IMR-90 (cell line): ENCODE results near the gene PRDM15. TPM values are rescaled to one million over a fixed set of nuclear protein-coding genes. Genes with fewer than 3 reads are reported as not detected.

Experiments used
- ATAC-seq: fragments of 200-7000 bp; cut with Tn5 transposase; 2 replicates; pipeline ENCODE4 v1.9.1; 2020; ENCODE audit warnings: low read depth, mild to moderate bottlenecking, moderate library complexity
- BruUV-seq: library from RNA; stranded (reverse); fragments of 400-500 nt; replicated peaks from 2 replicates; lab custom pipeline; 2021; lab: Mats Ljungman, UMichigan
- CTCF ChIA-PET: fragments of 300-600 bp; formaldehyde crosslinking; extraction: SDS; loops from one replicate; lab custom pipeline; 2021; ENCODE audit warnings: antibody characterized with exemption; lab: Yijun Ruan, JAX
- POLR2A ChIA-PET: fragments of 300-600 bp; sonication (Branson Sonifier 250); formaldehyde crosslinking; loops from one replicate; lab custom pipeline; 2022; ENCODE audit warnings: antibody characterized with exemption; ENCODE audit not compliant: unreplicated experiment; lab: Charles Lee
- DNase-seq: peaks from one replicate; pipeline ENCODE4 v3.0.0; 2013
- H2AFZ ChIP-seq: replicated peaks from 2 replicates; pipeline ENCODE3; 2013; ENCODE audit warnings: low read length, mild to moderate bottlenecking; ENCODE audit not compliant: poor library complexity
- H2AK5ac ChIP-seq: 2 replicates; pipeline ENCODE4 v1.6.1; 2013; ENCODE audit warnings: low read depth, low read length, inconsistent platforms
- H2AK9ac ChIP-seq: replicated peaks from 2 replicates; pipeline ENCODE3; 2013; ENCODE audit warnings: mild to moderate bottlenecking, low read depth, low read length, moderate library complexity; ENCODE audit not compliant: poor library complexity
- H2BK120ac ChIP-seq: 2 replicates; pipeline ENCODE4 v1.6.1; 2013; ENCODE audit warnings: low read depth, low read length, inconsistent platforms
- H2BK15ac ChIP-seq: 3 replicates; pipeline ENCODE4 v1.6.1; 2013; ENCODE audit warnings: low read depth, low read length, inconsistent platforms
- H2BK20ac ChIP-seq: 2 replicates; pipeline ENCODE4 v1.6.1; 2013; ENCODE audit warnings: low read depth, mild to moderate bottlenecking, inconsistent platforms, low read length, moderate library complexity
- H2BK5ac ChIP-seq: 2 replicates; pipeline ENCODE4 v1.6.1; 2013; ENCODE audit warnings: mild to moderate bottlenecking, low read depth, low read length, inconsistent platforms; ENCODE audit not compliant: poor library complexity, severe bottlenecking
- H3K14ac ChIP-seq: replicated peaks from 2 replicates; pipeline ENCODE4 v1.6.1; 2013; ENCODE audit warnings: low read depth, low read length, inconsistent platforms
- H3K18ac ChIP-seq: 2 replicates; pipeline ENCODE4 v1.6.1; 2013; ENCODE audit warnings: low read depth, low read length, control low read depth
- H3K23ac ChIP-seq: 2 replicates; pipeline ENCODE4 v1.6.1; 2013; ENCODE audit warnings: low read depth, low read length, inconsistent platforms
- H3K27ac ChIP-seq: 2 replicates; pipeline ENCODE4 v1.5.1; 2013; ENCODE audit warnings: mild to moderate bottlenecking, control low read depth, low read length; ENCODE audit not compliant: insufficient read depth
- H3K27me3 ChIP-seq: 2 replicates; pipeline ENCODE4 v1.6.1; 2013; ENCODE audit warnings: low read length; ENCODE audit not compliant: control insufficient read depth, insufficient read depth
- H3K36me3 ChIP-seq: 2 replicates; pipeline ENCODE4 v1.6.1; 2013; ENCODE audit warnings: low read length, mixed read lengths; ENCODE audit not compliant: control insufficient read depth, insufficient read depth
- H3K4ac ChIP-seq: 2 replicates; pipeline ENCODE4 v1.6.1; 2013; ENCODE audit warnings: low read depth, low read length, inconsistent platforms
- H3K4me1 ChIP-seq: 2 replicates; pipeline ENCODE4 v1.6.1; 2013; ENCODE audit warnings: low read length, mixed read lengths; ENCODE audit not compliant: control insufficient read depth, insufficient read depth
- H3K4me2 ChIP-seq: 2 replicates; pipeline ENCODE4 v1.6.1; 2013; ENCODE audit warnings: low read depth, mild to moderate bottlenecking, control low read depth, low read length, moderate library complexity
- H3K4me3 ChIP-seq: 2 replicates; pipeline ENCODE4 v1.5.1; 2013; ENCODE audit warnings: low read depth, mild to moderate bottlenecking, control low read depth, low read length, moderate library complexity; ENCODE audit not compliant: insufficient read depth
- H3K56ac ChIP-seq: 2 replicates; pipeline ENCODE4 v1.6.1; 2013; ENCODE audit warnings: low read length, inconsistent platforms; ENCODE audit not compliant: insufficient read depth; ENCODE audit errors: extremely low read depth
- H3K79me1 ChIP-seq, 2 experiments: 2 replicates each; pipeline ENCODE4 v1.6.1; 2013; ENCODE audit warnings: low read length in 2 of 2, inconsistent platforms in 1 of 2, low read depth in 1 of 2
- H3K9ac ChIP-seq: 2 replicates; pipeline ENCODE4 v1.6.1; 2013; ENCODE audit warnings: low read depth, low read length, control low read depth
- H3K9me1 ChIP-seq: 2 replicates; pipeline ENCODE4 v1.6.1; 2013; ENCODE audit warnings: low read length, inconsistent platforms; ENCODE audit not compliant: insufficient read depth
- H3K9me3 ChIP-seq: 2 replicates; pipeline ENCODE4 v1.6.1; 2013; ENCODE audit warnings: low read length; ENCODE audit not compliant: control insufficient read depth, insufficient read depth
- H4K20me1 ChIP-seq: 2 replicates; pipeline ENCODE4 v1.6.1; 2013; ENCODE audit warnings: low read length, inconsistent platforms; ENCODE audit not compliant: insufficient read depth
- H4K5ac ChIP-seq: 2 replicates; pipeline ENCODE4 v1.6.1; 2013; ENCODE audit warnings: mild to moderate bottlenecking, low read depth, low read length, control low read depth
- H4K8ac ChIP-seq, 2 experiments: 2 replicates each; pipeline ENCODE4 v1.6.1; 2013; ENCODE audit warnings: low read depth in 2 of 2, low read length in 2 of 2, control low read depth in 1 of 2, inconsistent platforms in 1 of 2
- H4K91ac ChIP-seq: 2 replicates; pipeline ENCODE4 v1.6.1; 2013; ENCODE audit warnings: low read depth, low read length, inconsistent platforms; ENCODE audit not compliant: insufficient read depth
- BHLHE40 ChIP-seq: fragments of 150-350 bp; IDR thresholded peaks from 2 replicates; pipeline ENCODE4 v1.6.1; 2016; ENCODE audit warnings: mild to moderate bottlenecking, low read depth, low read length
- CEBPB ChIP-seq: IDR thresholded peaks from 2 replicates; pipeline ENCODE4 v1.6.1; 2012; ENCODE audit warnings: low read depth, low read length, improper control_type of control experiment
- CHD1 ChIP-seq: IDR thresholded peaks from 2 replicates; pipeline ENCODE4 v1.6.1; 2012; ENCODE audit warnings: low read depth, low read length, improper control_type of control experiment
- FOS ChIP-seq: fragments of 150-350 bp; IDR thresholded peaks from 2 replicates; pipeline ENCODE4 v1.6.1; 2016; ENCODE audit warnings: low read depth, low read length
- MAZ ChIP-seq: IDR thresholded peaks from 2 replicates; pipeline ENCODE4 v1.6.1; 2012; ENCODE audit warnings: low read depth, mild to moderate bottlenecking, low read length, improper control_type of control experiment, moderate library complexity, borderline replicate concordance
- NFE2L2 ChIP-seq: fragments of 150-350 bp; IDR thresholded peaks from 2 replicates; pipeline ENCODE4 v1.6.1; 2016; ENCODE audit warnings: low read depth, mild to moderate bottlenecking, low read length
- POLR2A ChIP-seq: IDR thresholded peaks from 2 replicates; pipeline ENCODE4 v1.6.1; 2012; ENCODE audit warnings: mild to moderate bottlenecking, low read depth, low read length
- RAD21 ChIP-seq: IDR thresholded peaks from 2 replicates; pipeline ENCODE4 v1.6.1; 2012; ENCODE audit warnings: low read length, improper control_type of control experiment
- RCOR1 ChIP-seq: IDR thresholded peaks from 2 replicates; pipeline ENCODE4 v1.6.1; 2012; ENCODE audit warnings: mild to moderate bottlenecking, low read length, improper control_type of control experiment; ENCODE audit not compliant: insufficient replicate concordance
- RFX5 ChIP-seq: IDR thresholded peaks from 2 replicates; pipeline ENCODE4 v1.8.0; 2012; ENCODE audit warnings: low read depth, mild to moderate bottlenecking, low read length, moderate library complexity
- SMC3 ChIP-seq: fragments of 150-350 bp; IDR thresholded peaks from 2 replicates; pipeline ENCODE4 v1.6.1; 2016; ENCODE audit warnings: low read depth, mild to moderate bottlenecking, antibody characterized with exemption, low read length, moderate library complexity
- WGBS, 2 experiments: methylation state at CpG; one replicate each; pipeline versions ENCODE4 v1.1.5 to v1.1.7; 2013; ENCODE audit warnings: missing lambda C conversion rate in 2 of 2; ENCODE audit not compliant: insufficient read length in 1 of 2; ENCODE audit errors: extremely low coverage in 2 of 2; 5-methylcytosine and 5-hydroxymethylcytosine counted together
- dilution Hi-C: fragments of 300-500 bp; cut with HindIII; formaldehyde crosslinking; loops from one replicate; pipeline ENCODE4 v1.14.3; 2018; ENCODE audit warnings: low sequenced_read_pairs; ENCODE audit not compliant: unreplicated experiment
- in situ Hi-C: fragments of 300-500 bp; cut with MboI; formaldehyde crosslinking; loops from 3 replicates; pipeline ENCODE4 v1.14.3; 2019; ENCODE audit warnings: low sequenced_read_pairs, inconsistent platforms, mixed read lengths
- intact Hi-C: fragments of 100-400 bp; cut with micrococcal nuclease; formaldehyde crosslinking; loops from 2 replicates; pipeline ENCODE4 v1.10.0; 2022
- polyA plus RNA-seq, 3 experiments: library from polyadenylated mRNA; depleted of rRNA; stranded (reverse); fragments of >200 nt; gene quantifications; 2 replicates each; pipeline ENCODE4 v1.2.3, GENCODE V29; 2012; ENCODE audit warnings: low replicate concordance in 1 of 3
- total RNA-seq: library from RNA; depleted of rRNA; stranded (reverse); fragments of >200 nt; gene quantifications from 2 replicates; pipeline ENCODE4 v1.2.3, GENCODE V29; 2012
- TF ChIP-seq, protein P1 (sequence below): fragments of 150-350 bp; IDR thresholded peaks from 2 replicates; pipeline ENCODE4 v1.6.1; 2016; ENCODE audit warnings: low read depth, mild to moderate bottlenecking, low read length, moderate library complexity, borderline replicate concordance
- TF ChIP-seq, protein P2 (sequence below): conservative IDR thresholded peaks from 2 replicates; pipeline ENCODE4 v1.5.1; 2012; ENCODE audit warnings: mild to moderate bottlenecking, low read depth, low read length, improper control_type of control experiment

Gene PRDM15
- total and polyA plus RNA-seq, 2 of the 4 experiments (the other 2 are of a cell fraction) = 7.3 to 8.8 TPM

DNA sequence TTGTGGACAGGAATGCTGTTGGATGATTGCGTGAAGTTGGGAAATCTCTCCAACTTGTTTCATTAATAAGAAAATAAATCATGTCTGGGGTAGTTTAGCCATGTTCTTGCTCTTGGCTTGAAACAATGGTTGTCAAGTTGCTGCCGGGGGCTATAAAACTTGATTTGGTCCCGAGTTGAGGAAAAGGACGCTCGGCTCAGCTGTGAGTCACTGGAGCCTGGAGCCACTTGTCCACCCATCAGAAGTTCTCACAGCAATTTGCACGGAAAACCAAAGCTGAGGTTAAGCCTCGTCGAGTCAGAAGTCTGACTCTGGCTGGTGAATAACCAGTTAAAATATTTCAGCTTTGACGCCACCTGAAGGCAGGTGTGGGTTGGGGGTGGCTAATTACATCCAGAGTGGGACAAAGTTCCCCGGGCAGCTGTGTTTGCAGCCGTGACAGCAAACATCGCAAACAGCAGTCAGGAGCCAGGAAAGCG, 92.6 kb downstream of the PRDM15 start:
- Histone ChIP-seq H4K20me1 (no peaks in the 10 kb centered on the region), H3K14ac (no peak overlapping the region), H3K18ac (no peak overlapping the region), H3K56ac (no peak overlapping the region), H3K79me1 (no peaks in the 10 kb centered on the region), H2BK20ac (no peak overlapping the region), H3K4me3 (no peak overlapping the region), H4K91ac (no peak overlapping the region), H2BK5ac (no peak overlapping the region), H2AFZ (no peak overlapping the region), H3K4ac (no peak overlapping the region), H3K23ac (no peak overlapping the region), H3K9ac (no peak overlapping the region), H3K9me1 (no peaks in the 10 kb centered on the region), H4K5ac (no peak overlapping the region), H2AK9ac (no peak overlapping the region), H3K27me3 (peaks cover 20% of the 10 kb centered on the region), H2BK15ac (no peak overlapping the region), H3K4me2 (no peak overlapping the region), H2AK5ac (no peak overlapping the region), H3K4me1 (no peaks in the 10 kb centered on the region), H3K36me3 (no peaks in the 10 kb centered on the region), H4K8ac (no peak overlapping the region), H3K27ac (no peak overlapping the region), H2BK120ac (no peak overlapping the region), H3K9me3 (no peaks in the 10 kb centered on the region)
- in situ Hi-C loops (loop anchor here (25.0 kb wide), 1 partner anchor 499 kb away; no protein-coding TSS in a partner anchor), intact Hi-C loops (no loop called here), dilution Hi-C loops (no loop called here)
- TF ChIP-seq RFX5 = no peak
- TF ChIP-seq, protein P1, sequence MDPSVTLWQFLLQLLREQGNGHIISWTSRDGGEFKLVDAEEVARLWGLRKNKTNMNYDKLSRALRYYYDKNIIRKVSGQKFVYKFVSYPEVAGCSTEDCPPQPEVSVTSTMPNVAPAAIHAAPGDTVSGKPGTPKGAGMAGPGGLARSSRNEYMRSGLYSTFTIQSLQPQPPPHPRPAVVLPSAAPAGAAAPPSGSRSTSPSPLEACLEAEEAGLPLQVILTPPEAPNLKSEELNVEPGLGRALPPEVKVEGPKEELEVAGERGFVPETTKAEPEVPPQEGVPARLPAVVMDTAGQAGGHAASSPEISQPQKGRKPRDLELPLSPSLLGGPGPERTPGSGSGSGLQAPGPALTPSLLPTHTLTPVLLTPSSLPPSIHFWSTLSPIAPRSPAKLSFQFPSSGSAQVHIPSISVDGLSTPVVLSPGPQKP = no peak
- TF ChIP-seq RCOR1 = no peak
- TF ChIP-seq SMC3 = no peak
- TF ChIP-seq CEBPB = no peak
- TF ChIP-seq MAZ = no peak
- TF ChIP-seq, protein P2, sequence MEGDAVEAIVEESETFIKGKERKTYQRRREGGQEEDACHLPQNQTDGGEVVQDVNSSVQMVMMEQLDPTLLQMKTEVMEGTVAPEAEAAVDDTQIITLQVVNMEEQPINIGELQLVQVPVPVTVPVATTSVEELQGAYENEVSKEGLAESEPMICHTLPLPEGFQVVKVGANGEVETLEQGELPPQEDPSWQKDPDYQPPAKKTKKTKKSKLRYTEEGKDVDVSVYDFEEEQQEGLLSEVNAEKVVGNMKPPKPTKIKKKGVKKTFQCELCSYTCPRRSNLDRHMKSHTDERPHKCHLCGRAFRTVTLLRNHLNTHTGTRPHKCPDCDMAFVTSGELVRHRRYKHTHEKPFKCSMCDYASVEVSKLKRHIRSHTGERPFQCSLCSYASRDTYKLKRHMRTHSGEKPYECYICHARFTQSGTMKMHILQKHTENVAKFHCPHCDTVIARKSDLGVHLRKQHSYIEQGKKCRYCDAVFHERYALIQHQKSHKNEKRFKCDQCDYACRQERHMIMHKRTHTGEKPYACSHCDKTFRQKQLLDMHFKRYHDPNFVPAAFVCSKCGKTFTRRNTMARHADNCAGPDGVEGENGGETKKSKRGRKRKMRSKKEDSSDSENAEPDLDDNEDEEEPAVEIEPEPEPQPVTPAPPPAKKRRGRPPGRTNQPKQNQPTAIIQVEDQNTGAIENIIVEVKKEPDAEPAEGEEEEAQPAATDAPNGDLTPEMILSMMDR = no peak
- TF ChIP-seq POLR2A = no peak
- no peak for TF ChIP-seq NFE2L2
- no peak for TF ChIP-seq BHLHE40
- TF ChIP-seq RAD21 = no peak
- TF ChIP-seq FOS = no peak
- TF ChIP-seq CHD1 = no peak
- no TSS peak for BruUV-seq
- WGBS, 2 experiments = 54% methylated on average over 8 of the region's 13 CpGs; no CpG with 5 or more reads in 1 of the 2 experiments
- peak; percentile 12 for DNase-seq
- no peak for ATAC-seq
- ChIA-PET POLR2A (no interaction called here), CTCF (interaction anchor here (0.6 kb wide), 1 partner anchor 8 kb away, joined by 5 read pairs; no protein-coding TSS in a partner anchor)
